Parathyroid adenoma (tissue), 2 donors: ENCODE results near the gene EFNB2.

Experiments
- H2AFZ ChIP-seq: fragments of 300-600 bp; sonication (generic); one replicate; pipeline ENCODE4 v1.7.0; 2017; ENCODE audit warnings: antibody characterized with exemption, mild to moderate bottlenecking
- H3K27ac ChIP-seq: fragments of 300-600 bp; sonication (generic); one replicate; pipeline ENCODE4 v1.7.0; 2017
- H3K27me3 ChIP-seq: fragments of 300-600 bp; sonication (generic); one replicate; pipeline ENCODE4 v1.7.0; 2017; ENCODE audit warnings: low read length; ENCODE audit not compliant: control insufficient read depth, insufficient read depth
- H3K36me3 ChIP-seq: fragments of 300-600 bp; sonication (generic); one replicate; pipeline ENCODE4 v1.7.0; 2017; ENCODE audit warnings: low read length; ENCODE audit not compliant: control insufficient read depth, insufficient read depth
- H3K4me1 ChIP-seq: fragments of 300-600 bp; sonication (generic); one replicate; pipeline ENCODE4 v1.7.0; 2017; ENCODE audit warnings: control low read depth
- H3K4me2 ChIP-seq: fragments of 300-600 bp; sonication (generic); one replicate; pipeline ENCODE4 v1.7.0; 2017; ENCODE audit warnings: low read length
- H3K4me3 ChIP-seq: fragments of 300-600 bp; sonication (generic); one replicate; pipeline ENCODE4 v1.7.0; 2017; ENCODE audit warnings: low read depth, low read length
- H3K79me2 ChIP-seq: fragments of 300-600 bp; sonication (generic); one replicate; pipeline ENCODE4 v1.7.0; 2017; ENCODE audit warnings: control low read depth
- H3K9ac ChIP-seq: fragments of 300-600 bp; sonication (generic); one replicate; pipeline ENCODE4 v1.7.0; 2017; ENCODE audit warnings: mild to moderate bottlenecking
- H3K9me3 ChIP-seq: fragments of 300-600 bp; sonication (generic); one replicate; pipeline ENCODE4 v1.7.0; 2017; ENCODE audit warnings: low read length; ENCODE audit not compliant: control insufficient read depth
- CTCF ChIP-seq: fragments of 300-600 bp; sonication (generic); IDR thresholded peaks from one replicate; pipeline ENCODE4 v1.7.0; 2017; ENCODE audit warnings: antibody characterized with exemption, mild to moderate bottlenecking
- donor health status: primary hyperparathyroidism.

Gene EFNB2

DNA sequence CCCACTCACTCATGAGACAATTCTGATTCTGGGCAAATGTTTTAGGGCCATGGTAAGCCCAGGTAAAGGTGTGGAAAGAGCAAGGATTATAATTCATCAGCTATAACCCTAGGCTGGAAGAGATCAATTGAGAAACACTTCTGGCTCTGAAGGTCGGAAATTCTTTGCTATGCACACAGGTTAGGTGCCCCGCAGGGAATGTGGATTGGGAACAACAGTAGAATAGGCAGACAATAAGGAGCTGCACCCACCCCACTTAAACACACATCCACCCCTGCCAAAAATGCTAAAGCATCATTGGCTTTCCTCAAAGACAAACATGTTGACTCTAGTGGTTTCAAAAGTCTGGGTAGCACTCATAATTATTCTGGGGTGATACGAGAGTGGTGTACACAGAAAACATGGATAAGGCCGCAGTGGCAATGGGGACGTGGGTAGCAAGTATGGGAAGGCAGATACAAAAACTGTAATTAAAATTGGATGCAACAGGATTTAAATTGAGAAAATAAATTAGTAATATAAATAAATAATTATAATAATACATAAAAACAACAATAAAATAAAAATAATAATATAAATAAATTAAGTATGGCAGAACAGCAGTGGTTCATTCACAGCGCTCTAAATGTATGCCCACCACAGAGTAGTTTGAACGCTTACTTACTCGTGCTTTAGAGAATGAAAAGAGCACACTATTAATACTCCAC, 8.6 kb downstream of the EFNB2 start:
- no peaks in the 10 kb centered on the region for H3K79me2 ChIP-seq
- H3K9me3 ChIP-seq: no peaks in the 10 kb centered on the region
- no peaks in the 10 kb centered on the region for H3K36me3 ChIP-seq
- H3K9ac ChIP-seq: no peak overlapping the region
- H3K27ac ChIP-seq: no peak overlapping the region
- H3K4me3 ChIP-seq: no peak overlapping the region
- no peak overlapping the region for H3K4me2 ChIP-seq
- H2AFZ ChIP-seq: no peak overlapping the region
- H3K27me3 ChIP-seq: no peaks in the 10 kb centered on the region
- TF ChIP-seq CTCF: no peak
- H3K4me1 ChIP-seq: no peaks in the 10 kb centered on the region

DNA sequence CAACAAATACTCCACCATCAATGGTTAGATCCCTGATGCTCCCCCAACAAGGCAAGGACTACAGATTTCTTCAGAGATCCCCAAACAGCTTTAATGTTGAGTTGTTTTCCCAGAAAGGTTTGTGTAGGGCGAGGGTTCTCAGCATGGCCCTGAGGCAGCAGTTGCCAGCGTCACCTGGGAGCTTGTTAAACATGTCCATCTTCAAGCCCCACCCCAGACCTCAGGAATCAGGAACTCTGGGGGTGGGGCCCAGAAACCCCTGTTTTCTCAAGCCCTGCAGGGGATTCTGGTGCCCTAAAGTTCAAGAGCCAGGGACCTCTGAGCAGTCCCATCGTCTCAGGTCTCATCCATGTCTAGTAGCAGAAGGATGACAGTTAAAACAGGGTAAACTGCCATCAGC, 9.6 kb downstream of the EFNB2 start:
- no peaks in the 10 kb centered on the region for H3K36me3 ChIP-seq
- no peak overlapping the region for H3K27ac ChIP-seq
- no peaks in the 10 kb centered on the region for H3K27me3 ChIP-seq
- no peak overlapping the region for H3K4me3 ChIP-seq
- H3K9ac ChIP-seq: no peak overlapping the region
- no peak overlapping the region for H3K4me2 ChIP-seq
- H3K79me2 ChIP-seq: no peaks in the 10 kb centered on the region
- H3K9me3 ChIP-seq: no peaks in the 10 kb centered on the region
- TF ChIP-seq CTCF: no peak
- H3K4me1 ChIP-seq: no peaks in the 10 kb centered on the region
- H2AFZ ChIP-seq: no peak overlapping the region

DNA sequence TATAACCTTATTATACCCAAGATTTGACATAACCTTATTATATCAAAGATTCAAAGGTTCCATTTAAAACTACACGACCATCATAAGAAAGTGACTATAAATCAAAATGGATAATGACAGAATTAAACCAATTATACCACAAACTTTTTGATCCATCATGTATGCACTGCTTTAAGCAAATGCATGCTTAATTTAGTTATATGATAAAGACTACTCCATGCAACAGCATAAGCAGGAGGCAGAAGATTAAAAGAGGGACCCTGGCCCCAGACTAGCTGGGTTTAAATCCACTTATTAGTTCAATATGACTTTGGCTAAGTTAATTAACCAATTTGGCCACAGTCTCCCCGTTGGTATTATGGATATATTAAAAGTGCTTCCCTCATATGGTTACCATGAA, 11.4 kb downstream of the EFNB2 start:
- Histone ChIP-seq H3K4me1 (no peaks in the 10 kb centered on the region), H3K79me2 (no peaks in the 10 kb centered on the region), H3K9ac (no peak overlapping the region), H2AFZ (no peak overlapping the region), H3K9me3 (no peaks in the 10 kb centered on the region), H3K4me3 (no peak overlapping the region), H3K27ac (no peak overlapping the region), H3K4me2 (no peak overlapping the region), H3K36me3 (no peaks in the 10 kb centered on the region), H3K27me3 (no peaks in the 10 kb centered on the region)
- no peak for TF ChIP-seq CTCF

DNA sequence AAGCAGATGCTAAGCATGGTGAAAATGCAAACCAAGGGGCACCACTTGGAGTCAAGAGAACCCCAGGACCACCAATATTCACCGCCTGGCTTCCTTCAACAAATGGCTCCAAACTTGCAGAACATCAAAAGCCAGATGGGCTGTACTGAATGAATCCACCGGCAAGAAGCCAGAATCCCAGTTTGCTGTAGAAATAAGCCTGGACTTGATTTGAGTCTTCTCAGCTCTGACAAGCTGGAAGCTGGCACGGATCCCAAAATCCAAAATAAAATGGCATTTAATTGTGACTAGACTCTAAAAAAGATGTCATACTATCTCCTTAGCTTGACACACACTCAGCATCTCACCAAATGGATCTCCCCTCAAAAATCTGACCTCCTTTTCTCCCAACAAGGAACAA, 11.9 kb downstream of the EFNB2 start:
- no peak overlapping the region for H2AFZ ChIP-seq
- no peak for TF ChIP-seq CTCF
- no peak overlapping the region for H3K27ac ChIP-seq
- no peaks in the 10 kb centered on the region for H3K4me1 ChIP-seq
- H3K9ac ChIP-seq: no peak overlapping the region
- H3K9me3 ChIP-seq: no peaks in the 10 kb centered on the region
- no peak overlapping the region for H3K4me2 ChIP-seq
- H3K4me3 ChIP-seq: no peak overlapping the region
- H3K27me3 ChIP-seq: no peaks in the 10 kb centered on the region
- H3K79me2 ChIP-seq: no peaks in the 10 kb centered on the region
- H3K36me3 ChIP-seq: no peaks in the 10 kb centered on the region

DNA sequence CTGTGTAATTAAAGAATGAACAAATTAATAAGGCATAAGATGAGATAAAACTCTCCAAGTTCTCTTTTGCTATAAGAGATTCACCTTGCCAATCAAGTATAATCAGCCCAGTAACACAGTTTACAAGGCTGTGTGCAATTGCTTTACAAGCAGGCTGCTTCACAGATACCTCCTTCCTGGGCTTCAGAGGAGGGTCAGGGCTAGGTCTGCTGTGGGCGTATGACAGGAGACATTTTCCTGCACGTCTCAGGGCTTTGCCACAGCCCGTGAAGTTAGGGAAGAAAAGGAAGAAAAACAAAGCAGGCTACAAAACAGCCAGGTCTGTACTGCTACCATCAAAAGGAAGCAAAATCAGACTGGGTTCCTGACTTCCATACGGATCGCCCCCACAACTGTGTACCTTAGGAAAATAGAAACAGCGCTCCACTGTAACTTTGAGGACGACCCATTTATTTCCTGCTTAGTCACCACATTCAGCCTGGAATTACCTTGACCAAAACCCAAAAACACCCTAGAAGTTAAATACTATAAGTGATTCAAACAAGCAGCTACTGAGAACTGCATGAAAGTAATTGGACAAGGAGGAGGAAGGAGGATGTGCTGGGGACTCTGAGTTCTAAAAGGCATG, 12.4 kb downstream of the EFNB2 start:
- TF ChIP-seq CTCF: no peak
- Histone ChIP-seq H3K9me3 (no peaks in the 10 kb centered on the region), H3K27me3 (no peaks in the 10 kb centered on the region), H3K9ac (no peak overlapping the region), H3K4me1 (no peaks in the 10 kb centered on the region), H3K4me3 (no peak overlapping the region), H3K36me3 (no peaks in the 10 kb centered on the region), H3K4me2 (no peak overlapping the region), H3K27ac (no peak overlapping the region), H3K79me2 (no peaks in the 10 kb centered on the region), H2AFZ (no peak overlapping the region)
